Measurements from ENCODE around the gene IFNL3. TPM values are rescaled to one million over a fixed set of nuclear protein-coding genes. Genes with fewer than 3 reads are reported as not detected.

IFNL3 gene
- total and polyA plus RNA-seq, 4 donors: not detected

DNA sequence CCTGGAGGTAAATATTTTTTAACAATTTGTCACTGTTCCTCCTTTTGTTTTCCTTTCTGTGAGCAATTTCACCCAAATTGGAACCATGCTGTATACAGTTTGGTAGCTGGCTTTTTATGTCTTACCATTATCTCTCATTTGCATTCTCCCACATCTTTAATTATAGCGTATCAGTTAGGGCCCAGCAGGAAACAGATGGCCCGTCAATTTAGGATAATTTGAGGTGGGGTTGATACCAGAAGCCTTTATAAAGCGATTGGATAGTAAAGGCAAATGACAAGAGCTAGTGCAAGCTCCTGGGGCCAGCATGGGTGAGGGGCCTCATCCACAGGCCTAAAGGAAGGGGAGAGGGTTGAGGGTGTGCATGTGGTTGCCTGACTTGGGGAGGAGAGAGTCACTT, 7.7 kb upstream of the IFNL3 start:
- Histone ChIP-seq H3K27me3 (ENCODE audit: control insufficient read depth in 4 of 4, insufficient read depth in 4 of 4, low read length in 3 of 4) (peaks cover 0 to 2% (median 0%) of the 10 kb centered on the region in 4 donors), H3K4me1 (ENCODE audit: control insufficient read depth in 4 of 4, insufficient read depth in 4 of 4, low read length in 3 of 4) (peaks cover 3 to 18% (median 14%) of the 10 kb centered on the region in 4 donors), H3K27ac (ENCODE audit: low read depth in 1 of 2, low read length in 2 of 2) (no peak overlapping the region), H3K36me3 (ENCODE audit: control insufficient read depth in 4 of 4, insufficient read depth in 3 of 4, low read depth in 1 of 4, low read length in 3 of 4) (no peaks in the 10 kb centered on the region), H3K9ac (ENCODE audit: low read depth in 1 of 2, low read length in 2 of 2) (no peak overlapping the region), H3K4me3 (ENCODE audit: low read depth in 1 of 3, low read length in 3 of 3) (no peak overlapping the region), H3K9me3 (ENCODE audit: control insufficient read depth in 4 of 4, low read length in 3 of 4) (no peaks in the 10 kb centered on the region)
- WGBS: 72% methylated on average over 3 of the region's 3 CpGs
- TF ChIP-seq, protein P1, sequence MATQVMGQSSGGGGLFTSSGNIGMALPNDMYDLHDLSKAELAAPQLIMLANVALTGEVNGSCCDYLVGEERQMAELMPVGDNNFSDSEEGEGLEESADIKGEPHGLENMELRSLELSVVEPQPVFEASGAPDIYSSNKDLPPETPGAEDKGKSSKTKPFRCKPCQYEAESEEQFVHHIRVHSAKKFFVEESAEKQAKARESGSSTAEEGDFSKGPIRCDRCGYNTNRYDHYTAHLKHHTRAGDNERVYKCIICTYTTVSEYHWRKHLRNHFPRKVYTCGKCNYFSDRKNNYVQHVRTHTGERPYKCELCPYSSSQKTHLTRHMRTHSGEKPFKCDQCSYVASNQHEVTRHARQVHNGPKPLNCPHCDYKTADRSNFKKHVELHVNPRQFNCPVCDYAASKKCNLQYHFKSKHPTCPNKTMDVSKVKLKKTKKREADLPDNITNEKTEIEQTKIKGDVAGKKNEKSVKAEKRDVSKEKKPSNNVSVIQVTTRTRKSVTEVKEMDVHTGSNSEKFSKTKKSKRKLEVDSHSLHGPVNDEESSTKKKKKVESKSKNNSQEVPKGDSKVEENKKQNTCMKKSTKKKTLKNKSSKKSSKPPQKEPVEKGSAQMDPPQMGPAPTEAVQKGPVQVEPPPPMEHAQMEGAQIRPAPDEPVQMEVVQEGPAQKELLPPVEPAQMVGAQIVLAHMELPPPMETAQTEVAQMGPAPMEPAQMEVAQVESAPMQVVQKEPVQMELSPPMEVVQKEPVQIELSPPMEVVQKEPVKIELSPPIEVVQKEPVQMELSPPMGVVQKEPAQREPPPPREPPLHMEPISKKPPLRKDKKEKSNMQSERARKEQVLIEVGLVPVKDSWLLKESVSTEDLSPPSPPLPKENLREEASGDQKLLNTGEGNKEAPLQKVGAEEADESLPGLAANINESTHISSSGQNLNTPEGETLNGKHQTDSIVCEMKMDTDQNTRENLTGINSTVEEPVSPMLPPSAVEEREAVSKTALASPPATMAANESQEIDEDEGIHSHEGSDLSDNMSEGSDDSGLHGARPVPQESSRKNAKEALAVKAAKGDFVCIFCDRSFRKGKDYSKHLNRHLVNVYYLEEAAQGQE (IDR thresholded peaks at IDR 0.05): no peak
- TF ChIP-seq RXRA (IDR thresholded peaks at IDR 0.05) (no peak), RAD21 (IDR thresholded peaks at IDR 0.05) (no peak), HNF4G (IDR thresholded peaks at IDR 0.05) (no peak), EGR1 (IDR thresholded peaks at IDR 0.05; ENCODE audit: low read depth in 2 of 2) (no peak), TAF1 (conservative IDR thresholded peaks at IDR 0.05) (no peak), FOXA2 (IDR thresholded peaks at IDR 0.05) (no peak), SP1 (IDR thresholded peaks at IDR 0.05) (no peak), GABPA (IDR thresholded peaks at IDR 0.05 in 1 of 2, conservative IDR thresholded peaks at IDR 0.05 in 1 of 2) (no peak), NR2F2 (IDR thresholded peaks at IDR 0.05) (no peak), FOXA1 (IDR thresholded peaks at IDR 0.05) (no peak), JUND (IDR thresholded peaks at IDR 0.05) (no peak), YY1 (IDR thresholded peaks at IDR 0.05) (no peak), HNF4A (conservative IDR thresholded peaks at IDR 0.05) (no peak)
- TF ChIP-seq, protein P2, sequence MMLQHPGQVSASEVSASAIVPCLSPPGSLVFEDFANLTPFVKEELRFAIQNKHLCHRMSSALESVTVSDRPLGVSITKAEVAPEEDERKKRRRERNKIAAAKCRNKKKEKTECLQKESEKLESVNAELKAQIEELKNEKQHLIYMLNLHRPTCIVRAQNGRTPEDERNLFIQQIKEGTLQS (IDR thresholded peaks at IDR 0.05): no peak
- TF ChIP-seq, protein P3, sequence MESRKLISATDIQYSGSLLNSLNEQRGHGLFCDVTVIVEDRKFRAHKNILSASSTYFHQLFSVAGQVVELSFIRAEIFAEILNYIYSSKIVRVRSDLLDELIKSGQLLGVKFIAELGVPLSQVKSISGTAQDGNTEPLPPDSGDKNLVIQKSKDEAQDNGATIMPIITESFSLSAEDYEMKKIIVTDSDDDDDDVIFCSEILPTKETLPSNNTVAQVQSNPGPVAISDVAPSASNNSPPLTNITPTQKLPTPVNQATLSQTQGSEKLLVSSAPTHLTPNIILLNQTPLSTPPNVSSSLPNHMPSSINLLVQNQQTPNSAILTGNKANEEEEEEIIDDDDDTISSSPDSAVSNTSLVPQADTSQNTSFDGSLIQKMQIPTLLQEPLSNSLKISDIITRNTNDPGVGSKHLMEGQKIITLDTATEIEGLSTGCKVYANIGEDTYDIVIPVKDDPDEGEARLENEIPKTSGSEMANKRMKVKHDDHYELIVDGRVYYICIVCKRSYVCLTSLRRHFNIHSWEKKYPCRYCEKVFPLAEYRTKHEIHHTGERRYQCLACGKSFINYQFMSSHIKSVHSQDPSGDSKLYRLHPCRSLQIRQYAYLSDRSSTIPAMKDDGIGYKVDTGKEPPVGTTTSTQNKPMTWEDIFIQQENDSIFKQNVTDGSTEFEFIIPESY (IDR thresholded peaks at IDR 0.05): no peak
- TF ChIP-seq, protein P4, sequence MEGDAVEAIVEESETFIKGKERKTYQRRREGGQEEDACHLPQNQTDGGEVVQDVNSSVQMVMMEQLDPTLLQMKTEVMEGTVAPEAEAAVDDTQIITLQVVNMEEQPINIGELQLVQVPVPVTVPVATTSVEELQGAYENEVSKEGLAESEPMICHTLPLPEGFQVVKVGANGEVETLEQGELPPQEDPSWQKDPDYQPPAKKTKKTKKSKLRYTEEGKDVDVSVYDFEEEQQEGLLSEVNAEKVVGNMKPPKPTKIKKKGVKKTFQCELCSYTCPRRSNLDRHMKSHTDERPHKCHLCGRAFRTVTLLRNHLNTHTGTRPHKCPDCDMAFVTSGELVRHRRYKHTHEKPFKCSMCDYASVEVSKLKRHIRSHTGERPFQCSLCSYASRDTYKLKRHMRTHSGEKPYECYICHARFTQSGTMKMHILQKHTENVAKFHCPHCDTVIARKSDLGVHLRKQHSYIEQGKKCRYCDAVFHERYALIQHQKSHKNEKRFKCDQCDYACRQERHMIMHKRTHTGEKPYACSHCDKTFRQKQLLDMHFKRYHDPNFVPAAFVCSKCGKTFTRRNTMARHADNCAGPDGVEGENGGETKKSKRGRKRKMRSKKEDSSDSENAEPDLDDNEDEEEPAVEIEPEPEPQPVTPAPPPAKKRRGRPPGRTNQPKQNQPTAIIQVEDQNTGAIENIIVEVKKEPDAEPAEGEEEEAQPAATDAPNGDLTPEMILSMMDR (IDR thresholded peaks at IDR 0.05; ENCODE audit: low read depth, low read length, missing input control): no peak
- TF ChIP-seq, protein P5, sequence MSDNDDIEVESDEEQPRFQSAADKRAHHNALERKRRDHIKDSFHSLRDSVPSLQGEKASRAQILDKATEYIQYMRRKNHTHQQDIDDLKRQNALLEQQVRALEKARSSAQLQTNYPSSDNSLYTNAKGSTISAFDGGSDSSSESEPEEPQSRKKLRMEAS (IDR thresholded peaks at IDR 0.05): no peak
- DNase-seq (ENCODE audit: low spot score): no peak
